ENCODE measurements around the gene SVBP. TPM values are rescaled to one million over a fixed set of nuclear protein-coding genes. Genes with fewer than 3 reads are reported as not detected.
A peak's percentile ranks its signal among the peaks of the same experiment; 100 is the strongest.

Gene SVBP
- total RNA-seq, 2 experiments from 2014 or later = 16.8 to 18.8 TPM

DNA sequence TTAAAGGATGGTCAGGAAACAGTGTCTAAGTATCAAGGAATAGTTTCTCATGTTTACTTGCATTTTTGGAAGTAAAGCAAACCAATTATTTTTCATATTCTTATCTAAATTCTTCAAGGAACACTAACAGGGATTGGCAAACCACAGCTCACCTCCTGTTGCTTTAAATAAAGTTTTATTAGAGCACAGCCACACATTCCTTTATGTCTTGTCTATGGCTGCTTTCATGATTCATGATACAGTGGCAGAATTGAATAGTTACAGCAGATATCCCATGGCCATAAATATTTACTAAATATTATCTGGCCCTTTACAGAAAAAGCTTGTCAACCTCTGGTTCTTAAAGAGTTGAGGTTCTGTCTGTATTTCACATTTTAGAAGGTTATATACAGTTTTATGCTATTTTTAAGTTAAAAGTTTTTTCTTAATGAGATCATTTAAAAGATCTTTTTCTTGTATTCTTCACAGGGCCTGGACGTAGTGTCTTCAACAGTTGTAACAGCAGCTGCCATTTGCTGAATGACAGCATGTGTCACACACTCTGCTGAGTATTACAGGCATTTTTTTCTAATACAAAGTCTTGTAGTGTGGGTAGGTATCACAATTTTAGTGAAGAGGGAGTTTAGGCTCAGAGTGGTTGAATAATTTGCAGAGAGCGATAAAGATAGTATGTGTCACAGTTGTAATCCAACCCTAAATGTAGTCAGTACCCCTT lies 31.8 kb upstream of the SVBP start:
- no peak for DNase-seq
- Mint-ChIP-seq H3K4me1 (ENCODE audit: low read depth) (peaks cover 44% of the 10 kb centered on the region), H3K36me3 (peaks cover 25% of the 10 kb centered on the region), H3K4me3 (no peak overlapping the region), H3K27me3 (no peaks in the 10 kb centered on the region), H3K27ac (peak overlapping the region; percentile 1), H3K9me3 (peaks cover 8% of the 10 kb centered on the region)
- intact Hi-C loops (cut with micrococcal nuclease) = loop anchor here (1.0 to 5.0 kb wide), 3 partner anchors 73 to 192 kb away; partner anchors contain the start of gene PPIH
- ChIA-PET POLR2A (no interaction called here), CTCF (interaction anchor here (1.3 to 3.9 kb wide), 5 partner anchors 64 to 85 kb away, joined by 3 to 26 read pairs (median 7); partner anchors contain the start of genes C1orf50 and P3H1)

DNA sequence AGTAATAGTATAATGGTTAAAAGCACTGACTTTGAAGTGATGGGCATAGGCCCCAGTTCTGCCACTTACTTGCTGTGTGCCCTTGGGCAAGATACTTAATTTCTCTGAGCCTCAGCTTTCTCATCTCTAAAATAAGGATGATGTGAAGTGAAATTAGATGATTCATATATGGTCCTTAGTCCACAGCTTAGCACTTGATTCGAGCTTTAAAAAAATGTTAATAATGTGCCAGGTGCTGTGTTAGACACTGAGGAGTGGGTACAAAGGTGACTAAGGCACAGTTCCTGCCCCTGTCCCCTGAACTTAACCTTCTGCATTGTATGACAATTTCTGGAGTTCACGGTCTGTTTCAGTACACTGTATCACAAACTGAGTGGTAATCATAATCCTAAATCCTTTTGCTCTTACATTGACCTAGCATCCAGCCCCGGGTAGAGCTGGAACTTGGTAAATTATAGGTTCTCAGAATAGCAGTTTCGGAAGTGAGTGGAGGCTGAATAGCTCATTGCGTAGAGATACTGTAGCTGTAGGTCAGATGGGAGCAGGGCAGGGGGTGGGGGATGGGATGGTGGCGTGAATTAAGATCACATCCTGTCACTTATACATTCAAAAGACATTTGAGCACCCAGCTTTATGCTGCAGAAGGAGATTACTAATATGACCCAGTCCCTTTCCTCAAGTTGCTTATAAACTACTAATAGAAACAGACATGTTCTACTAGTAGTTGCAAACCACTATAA lies 30.7 kb upstream of the SVBP start:
- peak overlapping the region; percentile 89 for H3K4me3 Mint-ChIP-seq
- ChIA-PET POLR2A (interaction anchor here (0.6 to 2.8 kb wide), 3 partner anchors 32 to 92 kb away, joined by 3 to 29 read pairs (median 4); partner anchors contain the start of genes C1orf50 and P3H1), CTCF (interaction anchor here (1.3 to 3.9 kb wide), 8 partner anchors 31 to 226 kb away, joined by 3 to 26 read pairs (median 14); partner anchors contain the start of genes C1orf50, ERMAP, P3H1 and SVBP)
- H3K27ac Mint-ChIP-seq = peak overlapping the region; percentile 72
- intact Hi-C loops (cut with micrococcal nuclease) = loop anchor here (1.0 to 5.0 kb wide), 4 partner anchors 31 to 191 kb away; partner anchors contain the start of genes ERMAP, PPIH and SVBP
- H3K9me3 Mint-ChIP-seq = peaks cover 8% of the 10 kb centered on the region
- H3K36me3 Mint-ChIP-seq = peaks cover 25% of the 10 kb centered on the region
- DNase-seq = peak; percentile 60
- no peaks in the 10 kb centered on the region for H3K27me3 Mint-ChIP-seq
- peaks cover 44% of the 10 kb centered on the region for H3K4me1 Mint-ChIP-seq (ENCODE audit: low read depth)

DNA sequence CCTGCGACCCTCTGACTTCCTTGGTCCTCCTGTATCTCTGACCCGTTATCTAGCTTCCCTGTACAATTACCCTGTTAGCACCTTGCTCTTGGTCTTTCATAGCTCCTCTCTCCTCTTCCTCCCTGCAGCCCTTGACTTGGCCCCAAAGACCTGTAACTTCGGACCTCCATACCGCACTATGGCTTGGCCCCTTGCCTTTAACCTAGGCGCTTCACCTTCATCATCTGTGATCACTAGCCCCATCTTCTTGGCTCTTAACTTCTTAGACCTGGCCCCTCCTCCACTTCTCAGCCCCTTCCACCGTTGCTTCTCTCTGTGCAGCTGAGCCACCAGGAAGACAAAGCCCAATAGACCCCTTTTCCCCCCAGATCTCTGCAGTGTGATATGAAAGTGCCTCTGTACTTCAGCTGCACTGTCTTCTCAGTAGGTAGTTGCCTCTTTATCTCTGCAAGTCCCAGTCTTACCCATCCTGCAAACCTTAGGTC lies 30.0 kb upstream of the SVBP start:
- Mint-ChIP-seq H3K27ac (peak overlapping the region; percentile 72), H3K4me3 (peak overlapping the region; percentile 89), H3K36me3 (peaks cover 25% of the 10 kb centered on the region), H3K27me3 (no peaks in the 10 kb centered on the region), H3K4me1 (ENCODE audit: low read depth) (peaks cover 44% of the 10 kb centered on the region), H3K9me3 (peaks cover 8% of the 10 kb centered on the region)
- peak; percentile 16 for DNase-seq
- ChIA-PET POLR2A (interaction anchor here (0.6 to 2.8 kb wide), 3 partner anchors 29 to 283 kb away, joined by 3 to 29 read pairs (median 3); partner anchors contain the start of genes C1orf50 and P3H1), CTCF (interaction anchor here (1.2 to 3.9 kb wide), 9 partner anchors 30 to 227 kb away, joined by 3 to 26 read pairs (median 7); partner anchors contain the start of genes C1orf50, ERMAP, P3H1 and PPIH)
- intact Hi-C loops (cut with micrococcal nuclease) = loop anchor here (1.0 to 5.0 kb wide), 3 partner anchors 30 to 190 kb away; partner anchors contain the start of genes ERMAP, PPIH and SVBP

DNA sequence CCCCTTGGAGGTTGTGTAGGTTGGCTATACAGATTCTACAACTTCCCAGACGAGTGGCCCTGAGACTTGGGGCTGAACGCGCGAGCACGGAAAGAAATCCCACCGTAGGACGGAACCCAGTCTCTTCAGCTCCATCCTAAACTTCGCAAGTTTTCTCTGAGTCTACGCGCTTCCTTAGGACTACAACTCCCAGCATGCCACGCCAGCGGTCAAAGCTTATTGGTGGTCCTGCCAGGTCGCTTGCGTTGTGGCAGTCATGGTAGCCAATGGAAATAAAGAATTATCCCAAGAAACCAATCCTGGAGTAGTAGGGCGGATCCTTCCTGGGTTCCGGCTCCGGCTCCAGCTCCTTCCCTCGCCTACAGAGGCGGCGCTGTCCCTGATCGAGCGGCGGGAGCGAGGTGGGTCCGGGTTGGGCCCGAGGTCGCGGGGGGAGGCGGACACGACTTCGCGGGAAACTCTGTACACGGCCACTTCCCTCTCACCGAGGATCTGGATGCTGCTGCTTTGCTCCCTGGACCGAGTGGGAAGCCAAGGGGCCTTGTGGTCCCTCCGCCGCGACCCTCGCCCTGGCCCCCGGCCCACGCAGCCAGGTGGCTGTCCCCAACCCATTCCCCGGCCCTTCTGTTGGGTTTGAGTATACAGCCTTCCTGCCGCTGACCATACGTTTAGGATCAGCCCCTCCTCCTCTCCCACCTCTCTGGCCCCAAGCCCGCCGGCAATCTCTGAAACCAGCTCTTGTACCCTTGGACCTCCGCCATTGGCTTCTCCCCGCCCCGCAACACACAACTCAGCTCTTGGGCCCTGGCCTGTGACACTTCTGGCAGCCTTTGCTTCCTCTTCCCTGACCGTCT lies 29.3 kb upstream of the SVBP start, which contains the start of gene ZNF691:
Gene ZNF691, plus strand, starts transcription at position 357 of the 854 bp plus-strand sequence. CDS start 3,046 bp downstream, outside the sequence.
- no peaks in the 10 kb centered on the region for H3K27me3 Mint-ChIP-seq
- ChIA-PET POLR2A (interaction anchor here (0.5 to 2.8 kb wide), 8 partner anchors 27 to 1101 kb away, joined by 3 to 29 read pairs (median 3); partner anchors contain the start of genes C1orf50, ERMAP, P3H1 and SVBP), CTCF (interaction anchor here (0.6 to 3.9 kb wide), 17 partner anchors 11 to 949 kb away, joined by 3 to 26 read pairs (median 5); partner anchors contain the start of genes C1orf50, ERMAP, P3H1 and PPIH)
- peak within 1 kb of the TSS; percentile 72 for H3K27ac Mint-ChIP-seq
- H3K9me3 Mint-ChIP-seq = peaks cover 8% of the 10 kb centered on the region
- intact Hi-C loops (cut with micrococcal nuclease) = loop anchor here (1.0 to 5.0 kb wide), 5 partner anchors 29 to 326 kb away; partner anchors contain the start of genes C1orf50, CFAP57, EBNA1BP2 and ERMAP
- H3K4me1 Mint-ChIP-seq (ENCODE audit: low read depth) = peaks cover 44% of the 10 kb centered on the region
- peak; percentile 94 for DNase-seq
- peak within 1 kb of the TSS; percentile 89 for H3K4me3 Mint-ChIP-seq
- peaks cover 23% of the 10 kb centered on the region for H3K36me3 Mint-ChIP-seq

DNA sequence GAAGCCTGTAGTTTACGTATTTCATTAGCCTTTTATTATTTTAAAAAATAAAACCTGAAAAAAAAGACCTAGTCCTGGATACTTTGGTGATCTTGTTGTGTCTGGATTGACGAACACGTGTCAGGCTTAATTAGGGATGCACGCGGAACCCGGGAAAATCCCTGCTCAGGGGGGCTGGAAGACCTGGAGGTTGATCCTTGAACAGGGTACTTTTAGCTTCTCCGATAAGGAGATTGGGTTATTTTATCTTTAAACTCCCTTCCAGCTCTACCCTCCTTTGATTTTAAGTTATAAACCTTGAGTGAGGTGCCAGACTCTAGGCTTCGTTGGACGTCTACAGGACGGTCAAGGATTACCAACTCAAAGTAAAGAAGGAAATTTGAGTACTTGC lies 28.7 kb upstream of the SVBP start:
- ChIA-PET CTCF (interaction anchor here (0.6 to 3.9 kb wide), 17 partner anchors 10 to 948 kb away, joined by 3 to 26 read pairs (median 5); partner anchors contain the start of genes C1orf50, ERMAP, P3H1 and PPIH), POLR2A (interaction anchor here (0.6 to 2.8 kb wide), 5 partner anchors 28 to 1102 kb away, joined by 3 to 29 read pairs (median 4); partner anchors contain the start of genes C1orf50, ERMAP, P3H1 and SVBP)
- Mint-ChIP-seq H3K9me3 (peaks cover 1% of the 10 kb centered on the region), H3K27me3 (no peaks in the 10 kb centered on the region), H3K36me3 (peaks cover 17% of the 10 kb centered on the region), H3K4me3 (peak overlapping the region; percentile 89), H3K27ac (peak overlapping the region; percentile 72), H3K4me1 (ENCODE audit: low read depth) (peaks cover 44% of the 10 kb centered on the region)
- DNase-seq = peak; percentile 15
- intact Hi-C loops (cut with micrococcal nuclease) = loop anchor here (1.0 to 5.0 kb wide), 4 partner anchors 76 to 326 kb away; partner anchors contain the start of genes C1orf50, CFAP57, EBNA1BP2 and P3H1

DNA sequence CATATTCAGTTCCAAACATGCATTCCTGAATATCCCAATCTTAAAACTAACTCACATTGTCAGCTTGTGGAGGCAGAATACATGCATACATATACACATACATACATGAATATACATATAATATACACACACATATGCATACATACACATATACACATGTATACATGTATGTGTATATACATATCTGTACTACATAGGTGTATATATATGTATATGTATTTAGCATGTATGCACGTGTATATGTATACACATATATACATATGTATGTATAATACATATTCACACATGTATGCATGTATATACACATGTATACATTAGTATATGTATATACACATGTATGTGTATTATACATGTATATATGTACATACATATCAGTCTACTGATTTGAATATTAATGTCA lies 28.0 kb upstream of the SVBP start:
- CTCF ChIA-PET = interaction anchor here (3.8 to 3.9 kb wide), 2 partner anchors 78 to 79 kb away, joined by 20 to 26 read pairs; partner anchors contain the start of genes C1orf50 and P3H1
- intact Hi-C loops (cut with micrococcal nuclease) = loop anchor here (5.0 kb wide), 2 partner anchors 77 to 188 kb away; partner anchors contain the start of gene PPIH
- H3K4me3 Mint-ChIP-seq = no peak overlapping the region
- no peaks in the 10 kb centered on the region for H3K27me3 Mint-ChIP-seq
- POLR2A ChIA-PET = no interaction called here
- peaks cover 10% of the 10 kb centered on the region for H3K36me3 Mint-ChIP-seq
- DNase-seq = no peak
- H3K27ac Mint-ChIP-seq = no peak overlapping the region
- peaks cover 38% of the 10 kb centered on the region for H3K4me1 Mint-ChIP-seq (ENCODE audit: low read depth)
- H3K9me3 Mint-ChIP-seq = no peaks in the 10 kb centered on the region

DNA sequence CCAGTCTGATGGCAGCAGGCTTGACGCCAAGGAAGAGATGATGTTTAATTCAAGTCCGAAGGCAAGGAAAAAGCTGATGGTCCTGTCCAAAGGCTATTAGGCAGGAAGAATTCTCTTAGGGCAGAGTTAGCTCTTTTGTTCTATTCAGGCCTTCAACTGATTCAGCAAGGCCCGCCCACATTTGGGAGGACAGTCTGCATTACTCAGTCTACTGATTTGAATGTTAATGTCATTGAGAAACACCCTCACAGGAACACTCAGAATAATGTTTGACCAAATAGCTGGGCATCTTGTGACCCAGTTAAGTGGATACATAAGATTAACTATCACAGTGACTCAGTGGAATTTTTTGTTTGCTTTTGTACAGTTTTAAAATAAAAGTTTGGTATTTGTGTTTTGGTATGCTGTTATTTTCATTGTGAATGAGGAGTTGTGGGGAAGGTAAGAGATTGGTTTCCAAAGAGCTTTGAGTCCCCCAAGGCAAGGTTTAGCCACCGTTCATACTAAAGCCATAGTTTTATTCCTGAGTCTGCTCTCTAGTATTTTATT lies 27.5 kb upstream of the SVBP start:
- H3K4me1 Mint-ChIP-seq (ENCODE audit: low read depth) = peaks cover 34% of the 10 kb centered on the region
- H3K27ac Mint-ChIP-seq = no peak overlapping the region
- H3K4me3 Mint-ChIP-seq = no peak overlapping the region
- H3K36me3 Mint-ChIP-seq = peaks cover 6% of the 10 kb centered on the region
- ChIA-PET POLR2A (no interaction called here), CTCF (no interaction called here)
- peak; percentile 39 for DNase-seq
- intact Hi-C loops (cut with micrococcal nuclease) = loop anchor here (5.0 kb wide), 2 partner anchors 78 to 187 kb away; partner anchors contain the start of gene PPIH
- H3K27me3 Mint-ChIP-seq = no peaks in the 10 kb centered on the region
- no peaks in the 10 kb centered on the region for H3K9me3 Mint-ChIP-seq

DNA sequence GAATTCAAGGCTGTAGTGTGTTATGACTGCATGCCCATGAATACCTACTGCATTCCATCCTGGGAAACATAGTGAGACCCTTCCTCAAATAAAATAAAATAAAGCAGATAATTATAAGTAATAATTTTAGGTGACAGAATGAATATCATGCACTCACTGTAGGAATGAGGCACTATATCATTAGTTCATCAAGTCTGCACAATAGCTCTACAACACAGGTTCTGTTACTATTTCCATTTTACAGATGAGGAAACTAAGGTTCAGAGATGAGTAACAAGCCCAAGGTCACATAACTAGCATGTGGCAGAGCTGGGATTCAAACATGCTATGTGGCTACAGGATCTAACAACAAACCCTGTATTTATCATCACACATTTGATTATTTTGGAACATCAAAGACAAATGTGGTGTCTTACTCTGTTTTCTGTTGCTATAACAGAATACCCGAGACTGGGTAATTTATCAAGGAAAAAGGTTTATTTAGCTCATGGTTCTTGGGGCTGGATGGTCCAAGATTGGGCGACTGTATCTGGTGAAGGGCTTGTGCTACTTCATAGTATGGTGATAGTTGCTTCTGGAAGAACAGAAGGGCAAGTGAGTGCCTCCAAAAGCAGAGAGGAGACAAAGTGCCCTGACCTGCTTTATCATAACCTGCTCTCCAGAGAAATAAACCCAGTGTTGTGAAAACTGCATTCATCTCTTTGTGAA lies 24.4 kb upstream of the SVBP start:
- Mint-ChIP-seq H3K4me1 (ENCODE audit: low read depth) (peaks cover 7% of the 10 kb centered on the region), H3K27ac (no peak overlapping the region), H3K9me3 (no peaks in the 10 kb centered on the region), H3K27me3 (no peaks in the 10 kb centered on the region), H3K36me3 (no peaks in the 10 kb centered on the region), H3K4me3 (no peak overlapping the region)
- ChIA-PET CTCF (no interaction called here), POLR2A (no interaction called here)
- DNase-seq = no peak
- intact Hi-C loops (cut with micrococcal nuclease) = no loop called here

DNA sequence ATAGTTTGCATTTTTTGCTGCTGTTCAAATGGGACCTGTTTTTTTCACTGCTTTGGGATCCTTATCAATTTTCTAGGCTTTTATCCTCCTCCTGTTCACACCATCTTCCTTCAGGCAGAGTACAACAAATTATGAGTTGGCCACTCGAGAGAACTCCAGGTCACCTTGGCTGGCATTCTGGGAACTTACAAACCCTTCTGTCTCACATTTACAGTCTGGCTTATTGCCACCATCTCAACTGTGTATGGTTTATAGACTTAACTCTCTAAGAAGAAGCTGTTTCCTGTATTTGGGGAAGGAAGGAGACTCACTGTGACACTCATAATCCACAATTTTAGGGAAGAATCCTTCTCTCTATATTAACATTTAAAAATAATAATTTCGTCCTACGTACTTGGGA lies 23.8 kb upstream of the SVBP start:
- Mint-ChIP-seq H3K9me3 (no peaks in the 10 kb centered on the region), H3K36me3 (no peaks in the 10 kb centered on the region), H3K27me3 (no peaks in the 10 kb centered on the region), H3K27ac (no peak overlapping the region), H3K4me1 (ENCODE audit: low read depth) (peaks cover 6% of the 10 kb centered on the region), H3K4me3 (no peak overlapping the region)
- intact Hi-C loops (cut with micrococcal nuclease) = no loop called here
- ChIA-PET POLR2A (no interaction called here), CTCF (no interaction called here)
- DNase-seq = no peak

Data from activated CD4-positive, alpha-beta memory T cell treated with anti-CD3 and anti-CD28 coated beads for 36 hours (primary cell).